CD14-positive monocyte (primary cell): ENCODE measurements around the gene FXYD5. TPM values are rescaled to one million over a fixed set of nuclear protein-coding genes. Genes with fewer than 3 reads are reported as not detected.

Experiments used
- DNase-seq, 3 donors: peaks; one replicate each; pipeline ENCODE4 v3.0.0-alpha.2; 2011 to 2022
- H2AFZ ChIP-seq: 2 replicates; pipeline ENCODE4 v1.6.0; 2012; ENCODE audit warnings: mild to moderate bottlenecking, low read depth, low read length, inconsistent platforms; ENCODE audit not compliant: insufficient read depth, poor library complexity, severe bottlenecking
- H3K27ac ChIP-seq, 2 donors: 1 replicate in 1 of 2; 2 replicates in 1 of 2; pipeline ENCODE4 v1.5.1; 2012 to 2013; ENCODE audit warnings: low read length in 2 of 2, control low read depth in 1 of 2, inconsistent platforms in 1 of 2, low read depth in 1 of 2, mild to moderate bottlenecking in 1 of 2
- H3K27me3 ChIP-seq, 2 donors: one replicate each; pipeline versions ENCODE4 v1.6.0 to v1.6.1; 2011 to 2013; ENCODE audit warnings: low read length in 2 of 2; ENCODE audit not compliant: control insufficient read depth in 2 of 2, insufficient read depth in 2 of 2
- H3K36me3 ChIP-seq, 2 donors: replicated peaks in 1 of 2; 1 replicate in 1 of 2; 2 replicates in 1 of 2; pipeline versions ENCODE4 v1.5.1 to v1.6.1; 2012 to 2013; ENCODE audit warnings: low read length in 2 of 2, control low read depth in 1 of 2, inconsistent platforms in 1 of 2, mild to moderate bottlenecking in 1 of 2; ENCODE audit not compliant: insufficient read depth in 2 of 2, control insufficient read depth in 1 of 2
- H3K4me1 ChIP-seq, 2 donors: 1 replicate in 1 of 2; 2 replicates in 1 of 2; pipeline versions ENCODE4 v1.5.1 to v1.6.1; 2012 to 2013; ENCODE audit warnings: low read length in 2 of 2, control low read depth in 1 of 2, inconsistent platforms in 1 of 2, mild to moderate bottlenecking in 1 of 2, moderate library complexity in 1 of 2; ENCODE audit not compliant: insufficient read depth in 2 of 2, control insufficient read depth in 1 of 2
- H3K4me2 ChIP-seq: replicated peaks from 2 replicates; pipeline ENCODE3; 2012; ENCODE audit warnings: low read length, moderate library complexity, mild to moderate bottlenecking; ENCODE audit not compliant: poor library complexity, severe bottlenecking; ENCODE audit errors: extremely low read depth
- H3K4me3 ChIP-seq, 3 experiments: fragments of 200-600 bp in 1 of 3; sonication (generic) in 1 of 3; replicated peaks in 1 of 3; 1 replicate in 2 of 3; 2 replicates in 1 of 3; pipeline ENCODE4 v1.5.1; 2011 to 2013; ENCODE audit warnings: low read length in 3 of 3, mild to moderate bottlenecking in 3 of 3, control low read depth in 2 of 3, low read depth in 2 of 3, inconsistent platforms in 1 of 3, moderate library complexity in 1 of 3
- H3K79me2 ChIP-seq: 2 replicates; pipeline ENCODE4 v1.6.0; 2012; ENCODE audit warnings: mild to moderate bottlenecking, control low read depth, inconsistent platforms, low read length, moderate library complexity; ENCODE audit not compliant: insufficient read depth
- H3K9ac ChIP-seq: 2 replicates; pipeline ENCODE4 v1.6.0; 2017; ENCODE audit warnings: low read length, mild to moderate bottlenecking; ENCODE audit not compliant: insufficient read depth, poor library complexity, severe bottlenecking
- H3K9me3 ChIP-seq, 2 donors: replicated peaks in 1 of 2; 1 replicate in 1 of 2; 2 replicates in 1 of 2; pipeline versions ENCODE4 v1.5.1 to v1.6.1; 2012 to 2013; ENCODE audit warnings: low read length in 2 of 2, control low read depth in 1 of 2; ENCODE audit not compliant: control insufficient read depth in 1 of 2, insufficient read depth in 1 of 2
- H4K20me1 ChIP-seq: 2 replicates; pipeline ENCODE4 v1.6.0; 2012; ENCODE audit warnings: mild to moderate bottlenecking, low read length, control low read depth, moderate library complexity; ENCODE audit not compliant: insufficient read depth
- H3K27ac Mint-ChIP-seq, 7 donors: one replicate each; pipeline ENCODE4 v1.8.0; 2020; ENCODE audit warnings: mild to moderate bottlenecking in 7 of 7, mixed read lengths in 7 of 7, moderate library complexity in 6 of 7, inconsistent platforms in 2 of 7
- H3K27me3 Mint-ChIP-seq, 3 donors: one replicate each; pipeline ENCODE4 v1.8.0; 2021 to 2022; ENCODE audit warnings: low read depth in 3 of 3, mild to moderate bottlenecking in 3 of 3, mixed read lengths in 3 of 3, moderate library complexity in 3 of 3, inconsistent platforms in 1 of 3
- H3K36me3 Mint-ChIP-seq, 2 donors: one replicate each; pipeline ENCODE4 v1.8.0; 2020; ENCODE audit warnings: mixed read lengths in 2 of 2, inconsistent platforms in 1 of 2, mild to moderate bottlenecking in 1 of 2
- H3K4me1 Mint-ChIP-seq: one replicate; pipeline ENCODE4 v1.8.0; 2020; ENCODE audit warnings: mild to moderate bottlenecking, mixed read lengths
- H3K4me3 Mint-ChIP-seq, 2 donors: one replicate each; pipeline ENCODE4 v1.8.0; 2020; ENCODE audit warnings: mild to moderate bottlenecking in 2 of 2, mixed read lengths in 2 of 2, moderate library complexity in 1 of 2
- H3K9me3 Mint-ChIP-seq, 7 donors: one replicate each; pipeline ENCODE4 v1.8.0; 2020 to 2022; ENCODE audit warnings: mixed read lengths in 7 of 7, mild to moderate bottlenecking in 6 of 7, moderate library complexity in 6 of 7, inconsistent platforms in 2 of 7
- WGBS: methylation state at CpG from one replicate; pipeline ENCODE4 v1.1.5; 2013; ENCODE audit warnings: missing lambda C conversion rate; ENCODE audit not compliant: insufficient coverage; 5-methylcytosine and 5-hydroxymethylcytosine counted together
- intact Hi-C, 2 donors: fragments of 100-400 bp; cut with micrococcal nuclease; formaldehyde crosslinking; loops; one replicate each; pipeline versions ENCODE4 v1.15.0 to v1.15.1; 2023
- polyA plus RNA-seq, 3 donors: library from polyadenylated mRNA; depleted of rRNA in 1 of 3; unstranded in 2 of 3; stranded (reverse) in 1 of 3; fragments of 300-500 nt in 2 of 3; fragments of >200 nt in 1 of 3; fragmentation: Illumina TruSeq in 2 of 3; gene quantifications; 1 replicate in 2 of 3; 2 replicates in 1 of 3; pipeline ENCODE4 v1.2.3, GENCODE V29; 2012 to 2021
- TF ChIP-seq, protein P1 (sequence below): fragments of 200-600 bp; IDR thresholded peaks from one replicate; pipeline ENCODE4 v1.8.0; 2022; ENCODE audit warnings: antibody characterized with exemption, mild to moderate bottlenecking

Gene FXYD5
- polyA plus RNA-seq, 3 donors: 204 to 673 (median 312) TPM

DNA sequence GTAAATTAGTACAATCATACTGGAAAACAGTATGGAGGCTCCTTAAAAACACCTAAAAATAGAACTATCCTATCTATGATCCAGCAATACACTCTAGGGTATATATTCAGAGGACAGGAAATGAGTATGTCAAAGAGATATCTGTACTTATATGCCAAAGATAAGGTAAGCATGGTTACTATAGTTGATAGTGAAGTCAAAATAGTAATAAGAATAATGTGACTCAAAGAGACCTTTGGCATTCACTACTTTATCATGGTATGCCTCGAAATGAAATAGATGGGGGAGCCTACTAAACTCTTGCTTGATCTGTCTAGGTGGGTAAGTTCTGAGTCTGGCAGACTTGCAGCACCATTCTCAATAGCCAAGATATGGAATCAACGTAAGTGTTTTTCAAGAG, 30.3 kb downstream of the FXYD5 start:
- H3K27me3 ChIP-seq: no peaks in the 10 kb centered on the region
- Mint-ChIP-seq H3K4me3 (no peak overlapping the region), H3K9me3 (peaks cover 0 to 13% (median 9%) of the 10 kb centered on the region in 7 donors), H3K36me3 (no peaks in the 10 kb centered on the region), H3K27ac (no peak overlapping the region), H3K27me3 (peaks cover 2 to 5% (median 4%) of the 10 kb centered on the region in 3 donors), H3K4me1 (no peaks in the 10 kb centered on the region)
- H2AFZ ChIP-seq: no peak overlapping the region
- H3K4me1 ChIP-seq: no peaks in the 10 kb centered on the region
- no peak overlapping the region for H3K27ac ChIP-seq
- no peaks in the 10 kb centered on the region for H3K79me2 ChIP-seq
- DNase-seq: no peak
- H3K4me3 ChIP-seq: no peak overlapping the region
- WGBS: 100% methylated on average over 1 of the region's 2 CpGs
- TF ChIP-seq, protein P1, sequence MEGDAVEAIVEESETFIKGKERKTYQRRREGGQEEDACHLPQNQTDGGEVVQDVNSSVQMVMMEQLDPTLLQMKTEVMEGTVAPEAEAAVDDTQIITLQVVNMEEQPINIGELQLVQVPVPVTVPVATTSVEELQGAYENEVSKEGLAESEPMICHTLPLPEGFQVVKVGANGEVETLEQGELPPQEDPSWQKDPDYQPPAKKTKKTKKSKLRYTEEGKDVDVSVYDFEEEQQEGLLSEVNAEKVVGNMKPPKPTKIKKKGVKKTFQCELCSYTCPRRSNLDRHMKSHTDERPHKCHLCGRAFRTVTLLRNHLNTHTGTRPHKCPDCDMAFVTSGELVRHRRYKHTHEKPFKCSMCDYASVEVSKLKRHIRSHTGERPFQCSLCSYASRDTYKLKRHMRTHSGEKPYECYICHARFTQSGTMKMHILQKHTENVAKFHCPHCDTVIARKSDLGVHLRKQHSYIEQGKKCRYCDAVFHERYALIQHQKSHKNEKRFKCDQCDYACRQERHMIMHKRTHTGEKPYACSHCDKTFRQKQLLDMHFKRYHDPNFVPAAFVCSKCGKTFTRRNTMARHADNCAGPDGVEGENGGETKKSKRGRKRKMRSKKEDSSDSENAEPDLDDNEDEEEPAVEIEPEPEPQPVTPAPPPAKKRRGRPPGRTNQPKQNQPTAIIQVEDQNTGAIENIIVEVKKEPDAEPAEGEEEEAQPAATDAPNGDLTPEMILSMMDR: no peak
- no peaks in the 10 kb centered on the region for H3K36me3 ChIP-seq
- H3K4me2 ChIP-seq: no peak overlapping the region
- no peaks in the 10 kb centered on the region for H4K20me1 ChIP-seq
- intact Hi-C loops: loop anchor here in 1 of 2 donors (5.0 kb wide), 1 partner anchor 52 kb away; no protein-coding TSS in a partner anchor
- no peak overlapping the region for H3K9ac ChIP-seq
- no peaks in the 10 kb centered on the region for H3K9me3 ChIP-seq

DNA sequence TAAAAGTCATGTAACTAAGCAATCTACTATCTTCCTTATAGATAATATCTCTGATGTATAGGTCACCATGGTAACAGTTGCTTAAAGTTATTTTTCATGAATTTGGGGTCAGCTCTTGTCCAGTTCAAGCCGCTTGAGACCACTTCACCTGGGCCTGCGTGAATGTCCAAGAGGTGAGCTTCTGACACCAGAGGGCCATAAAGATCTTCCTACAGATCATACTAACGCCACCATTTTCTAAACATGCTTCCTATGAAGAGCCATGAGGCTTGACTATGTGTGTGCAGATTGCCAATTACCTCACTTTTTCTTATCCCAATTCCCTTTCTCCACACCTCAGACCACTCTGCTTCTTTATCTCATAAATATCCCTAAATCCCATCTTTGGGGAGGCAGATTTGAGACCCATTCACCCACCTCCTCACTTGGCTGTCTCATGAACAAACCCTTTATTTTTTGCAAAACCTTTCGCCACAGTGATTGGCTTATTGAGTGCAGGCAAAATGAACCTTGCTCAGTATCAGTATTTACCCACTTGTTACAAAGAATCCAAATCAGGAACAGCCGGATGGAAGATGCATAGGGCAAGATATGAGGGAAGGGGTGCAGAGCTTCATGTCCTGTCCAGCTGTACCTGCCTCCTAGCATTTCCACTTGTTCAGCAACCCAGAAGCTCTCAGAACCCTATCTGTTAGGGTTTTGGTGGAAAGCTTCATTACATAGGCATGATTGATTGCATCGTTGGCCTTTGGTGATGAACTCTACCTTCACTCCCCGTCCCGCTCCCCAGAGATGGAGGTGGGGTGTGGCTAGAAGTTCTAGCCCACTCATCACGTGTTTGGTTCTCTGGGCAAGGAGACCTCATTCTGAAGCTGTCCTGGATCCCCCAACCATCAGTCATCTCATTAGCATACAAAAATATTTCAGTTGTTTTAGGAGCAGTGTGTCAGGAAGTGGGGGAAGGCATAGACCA, 39.8 kb downstream of the FXYD5 start:
- peaks cover 0 to 11% (median 1%) of the 10 kb centered on the region in 7 donors for H3K9me3 Mint-ChIP-seq
- H3K4me3 Mint-ChIP-seq: no peak overlapping the region

More for the DNA sequence above, 39.8 kb downstream of the FXYD5 start:
- Mint-ChIP-seq H3K27me3 (peaks cover 0 to 9% (median 2%) of the 10 kb centered on the region in 3 donors), H3K4me1 (no peaks in the 10 kb centered on the region), H3K27ac (peak overlapping the region in 1 of 7 donors; percentile 18), H3K36me3 (no peaks in the 10 kb centered on the region)
- intact Hi-C loops: loop anchor here in 1 of 2 donors (10.0 kb wide), 1 partner anchor 151 kb away; the partner anchor contains the start of gene FFAR1
- H3K9ac ChIP-seq: no peak overlapping the region
- H3K36me3 ChIP-seq: no peaks in the 10 kb centered on the region
- no peaks in the 10 kb centered on the region for H3K79me2 ChIP-seq
- H3K4me2 ChIP-seq: no peak overlapping the region
- no peaks in the 10 kb centered on the region for H4K20me1 ChIP-seq
- H3K27ac ChIP-seq: no peak overlapping the region
- no peak overlapping the region for H2AFZ ChIP-seq
- WGBS: 100% methylated on average over 2 of the region's 9 CpGs
- TF ChIP-seq, protein P1: no peak
- H3K27me3 ChIP-seq: peaks cover 0 to 3% of the 10 kb centered on the region in 2 donors
- peaks cover 0 to 4% of the 10 kb centered on the region in 2 donors for H3K9me3 ChIP-seq
- H3K4me3 ChIP-seq: no peak overlapping the region
- H3K4me1 ChIP-seq: no peaks in the 10 kb centered on the region
- DNase-seq: no peak
